Measurements from ENCODE around the gene MORC3. TPM values are rescaled to one million over a fixed set of nuclear protein-coding genes. Genes with fewer than 3 reads are reported as not detected.
A peak's percentile ranks its signal among the peaks of the same experiment; 100 is the strongest.

Gene MORC3
- total and polyA plus RNA-seq, 2 donors (not counting 1 experiment from before 2014, with no cell fraction given), result 24.4 to 51.7 TPM

DNA sequence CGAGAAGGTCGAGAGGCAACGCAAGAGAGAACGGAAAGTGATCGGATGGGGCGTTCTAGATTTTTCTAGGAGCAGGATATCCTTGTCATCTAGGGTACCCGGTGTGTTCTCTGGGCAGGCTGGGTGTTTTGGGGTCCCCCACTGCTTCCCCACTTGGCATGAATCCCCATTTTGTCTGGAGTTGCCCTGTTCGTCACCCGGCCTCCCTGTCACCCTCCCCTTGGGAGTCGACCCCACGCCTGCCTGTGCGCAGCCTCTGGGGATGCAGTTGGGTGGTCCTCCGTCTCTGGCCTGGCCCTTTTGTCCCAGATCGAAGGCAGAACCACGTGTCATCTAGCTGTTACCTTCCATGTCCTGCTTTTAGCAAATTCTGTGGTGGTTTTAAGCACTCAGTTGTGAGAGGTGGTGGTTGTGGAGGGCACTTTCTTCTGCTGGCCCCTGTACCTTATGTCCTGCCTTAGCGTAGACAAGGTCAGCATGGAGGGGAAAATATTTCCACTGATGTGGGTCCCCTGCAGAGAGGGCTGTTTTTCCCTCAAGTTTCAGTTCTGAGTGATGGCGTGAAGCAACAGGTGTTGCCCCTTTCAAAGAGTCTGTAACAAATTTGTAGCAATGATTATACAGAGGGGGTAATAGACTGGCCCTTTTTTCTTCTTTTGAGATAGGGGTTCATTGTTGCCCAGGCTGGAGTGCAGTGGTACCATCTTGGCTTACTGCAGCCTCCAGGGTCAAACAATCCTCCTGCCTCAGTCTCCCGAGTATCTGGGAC lies 100.8 kb downstream of the MORC3 start:
- Histone ChIP-seq H3K27ac (ENCODE audit: insufficient read depth, low read length) (no peak overlapping the region), H3K36me3 (ENCODE audit: control insufficient read depth, insufficient read depth, low read length) (peaks cover 2% of the 10 kb centered on the region), H3K27me3 (ENCODE audit: control insufficient read depth, insufficient read depth, low read length) (no peaks in the 10 kb centered on the region), H3K4me2 (ENCODE audit: extremely low read depth, insufficient read depth, low read length) (no peak overlapping the region), H3K4me1 (ENCODE audit: control insufficient read depth, extremely low read depth, insufficient read depth, low read length) (no peaks in the 10 kb centered on the region), H3K4me3 (replicated peaks in 1 of 4; ENCODE audit: control extremely low read depth in 1 of 4, insufficient read depth in 1 of 4, low read depth in 3 of 4, low read length in 4 of 4) (no peak overlapping the region), H3K79me2 (ENCODE audit: control insufficient read depth, insufficient read depth, low read length) (no peaks in the 10 kb centered on the region), H3K9ac (ENCODE audit: insufficient read depth, low read length) (no peak overlapping the region), H3K9me3 (ENCODE audit: control insufficient read depth, insufficient read depth, low read depth, low read length) (no peaks in the 10 kb centered on the region), H2AFZ (ENCODE audit: low read length) (no peak overlapping the region), H4K20me1 (ENCODE audit: control insufficient read depth, extremely low read depth, insufficient read depth, low read length) (no peaks in the 10 kb centered on the region)
- DNase-seq (ENCODE audit: low read depth in 2 of 2), result no peak
- no peak for TF ChIP-seq EZH2 (IDR thresholded peaks at IDR 0.05; ENCODE audit: low read length, missing control alignments)
- TF ChIP-seq, protein P1, sequence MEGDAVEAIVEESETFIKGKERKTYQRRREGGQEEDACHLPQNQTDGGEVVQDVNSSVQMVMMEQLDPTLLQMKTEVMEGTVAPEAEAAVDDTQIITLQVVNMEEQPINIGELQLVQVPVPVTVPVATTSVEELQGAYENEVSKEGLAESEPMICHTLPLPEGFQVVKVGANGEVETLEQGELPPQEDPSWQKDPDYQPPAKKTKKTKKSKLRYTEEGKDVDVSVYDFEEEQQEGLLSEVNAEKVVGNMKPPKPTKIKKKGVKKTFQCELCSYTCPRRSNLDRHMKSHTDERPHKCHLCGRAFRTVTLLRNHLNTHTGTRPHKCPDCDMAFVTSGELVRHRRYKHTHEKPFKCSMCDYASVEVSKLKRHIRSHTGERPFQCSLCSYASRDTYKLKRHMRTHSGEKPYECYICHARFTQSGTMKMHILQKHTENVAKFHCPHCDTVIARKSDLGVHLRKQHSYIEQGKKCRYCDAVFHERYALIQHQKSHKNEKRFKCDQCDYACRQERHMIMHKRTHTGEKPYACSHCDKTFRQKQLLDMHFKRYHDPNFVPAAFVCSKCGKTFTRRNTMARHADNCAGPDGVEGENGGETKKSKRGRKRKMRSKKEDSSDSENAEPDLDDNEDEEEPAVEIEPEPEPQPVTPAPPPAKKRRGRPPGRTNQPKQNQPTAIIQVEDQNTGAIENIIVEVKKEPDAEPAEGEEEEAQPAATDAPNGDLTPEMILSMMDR (conservative IDR thresholded peaks at IDR 0.05 in 1 of 2, IDR thresholded peaks at IDR 0.05 in 1 of 2; ENCODE audit: low read depth in 1 of 2, low read length in 2 of 2), result no peak

DNA sequence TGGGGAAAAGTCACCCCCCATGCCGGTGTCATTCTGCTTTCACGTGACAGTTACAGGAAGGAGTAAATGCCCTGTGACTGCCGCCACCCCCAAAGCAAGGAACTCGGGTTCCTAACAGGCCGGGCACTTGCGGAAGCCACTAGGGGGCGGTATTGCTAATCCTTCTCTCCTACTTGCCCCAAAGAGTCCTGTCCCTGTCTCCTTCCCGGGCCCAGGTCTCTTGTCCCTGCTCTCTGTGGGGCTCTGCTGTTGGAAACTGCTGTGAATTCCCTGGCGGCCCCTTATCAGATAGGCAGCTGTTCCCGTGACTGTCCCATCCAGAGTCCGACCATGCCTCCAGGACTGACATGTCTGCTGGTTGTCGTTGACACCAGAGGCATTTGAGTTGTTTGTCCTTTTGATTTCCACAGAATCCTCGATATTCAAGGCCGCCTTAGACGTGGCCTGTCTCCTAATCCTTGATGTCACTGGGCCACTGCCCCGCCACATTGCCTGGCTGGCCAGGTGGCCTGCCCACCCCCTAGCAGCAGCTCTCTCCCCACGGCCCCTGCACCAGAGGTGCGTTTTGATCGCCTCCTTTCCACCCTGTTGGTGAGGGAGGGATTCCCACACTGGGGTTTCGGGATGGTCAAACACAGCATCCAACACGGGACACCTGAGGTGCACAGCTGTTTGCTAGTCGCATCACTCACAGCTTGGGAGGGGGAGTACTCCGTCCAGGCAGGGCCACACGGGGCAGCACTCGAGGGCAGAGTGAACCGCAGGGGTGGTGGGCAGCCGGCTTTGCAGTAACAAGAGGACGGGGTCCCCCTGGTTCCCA lies 102.5 kb downstream of the MORC3 start:
- Histone ChIP-seq H4K20me1 (ENCODE audit: control insufficient read depth, extremely low read depth, insufficient read depth, low read length) (no peaks in the 10 kb centered on the region), H3K27ac (ENCODE audit: insufficient read depth, low read length) (no peak overlapping the region), H3K27me3 (ENCODE audit: control insufficient read depth, insufficient read depth, low read length) (no peaks in the 10 kb centered on the region), H2AFZ (ENCODE audit: low read length) (no peak overlapping the region), H3K4me3 (replicated peaks in 1 of 4; ENCODE audit: control extremely low read depth in 1 of 4, insufficient read depth in 1 of 4, low read depth in 3 of 4, low read length in 4 of 4) (no peak overlapping the region), H3K36me3 (ENCODE audit: control insufficient read depth, insufficient read depth, low read length) (no peaks in the 10 kb centered on the region), H3K4me2 (ENCODE audit: extremely low read depth, insufficient read depth, low read length) (no peak overlapping the region), H3K79me2 (ENCODE audit: control insufficient read depth, insufficient read depth, low read length) (no peaks in the 10 kb centered on the region), H3K9me3 (ENCODE audit: control insufficient read depth, insufficient read depth, low read depth, low read length) (no peaks in the 10 kb centered on the region), H3K9ac (ENCODE audit: insufficient read depth, low read length) (no peak overlapping the region), H3K4me1 (ENCODE audit: control insufficient read depth, extremely low read depth, insufficient read depth, low read length) (no peaks in the 10 kb centered on the region)
- no peak for TF ChIP-seq EZH2 (IDR thresholded peaks at IDR 0.05; ENCODE audit: low read length, missing control alignments)
- TF ChIP-seq, protein P1 (conservative IDR thresholded peaks at IDR 0.05 in 1 of 2, IDR thresholded peaks at IDR 0.05 in 1 of 2; ENCODE audit: low read depth in 1 of 2, low read length in 2 of 2), result peak; percentile 65 to 84
- peak; percentile 61 to 63 for DNase-seq (ENCODE audit: low read depth in 2 of 2)

DNA sequence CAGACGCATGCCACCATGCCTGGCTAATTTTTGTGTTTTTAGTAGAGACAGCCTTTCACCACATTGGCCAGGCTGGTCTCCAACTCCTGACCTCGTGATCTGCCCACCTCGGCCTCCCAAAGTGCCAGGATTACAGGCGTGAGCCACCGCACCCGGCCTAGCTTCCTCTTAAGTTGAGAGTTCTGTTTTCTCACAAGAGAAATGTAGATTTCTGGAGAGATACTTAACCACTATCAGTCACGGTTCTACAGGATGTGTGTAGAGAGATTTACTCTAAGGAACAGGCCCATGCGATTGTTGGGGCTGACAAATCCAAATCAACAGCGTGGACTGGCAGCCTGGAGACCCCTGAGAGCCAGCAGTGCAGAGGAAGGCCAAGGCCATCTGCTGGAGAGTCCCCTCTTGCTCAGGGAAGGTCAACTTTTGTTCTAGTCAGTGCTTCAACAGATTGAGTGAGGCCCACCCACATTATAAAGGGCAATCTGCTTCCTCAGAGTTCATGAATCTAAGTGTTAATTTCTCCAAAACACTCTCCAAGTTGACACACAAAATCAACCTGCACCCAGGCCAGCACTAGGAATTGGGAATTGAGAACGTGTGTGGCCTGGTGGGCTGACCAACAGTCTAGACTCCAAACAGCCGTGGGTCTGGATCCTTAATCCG lies 103.9 kb downstream of the MORC3 start:
- H3K4me3 ChIP-seq (replicated peaks in 1 of 4; ENCODE audit: control extremely low read depth in 1 of 4, insufficient read depth in 1 of 4, low read depth in 3 of 4, low read length in 4 of 4), result no peak overlapping the region
- H3K79me2 ChIP-seq (ENCODE audit: control insufficient read depth, insufficient read depth, low read length), result no peaks in the 10 kb centered on the region
- H3K36me3 ChIP-seq (ENCODE audit: control insufficient read depth, insufficient read depth, low read length), result no peaks in the 10 kb centered on the region
- no peaks in the 10 kb centered on the region for H4K20me1 ChIP-seq (ENCODE audit: control insufficient read depth, extremely low read depth, insufficient read depth, low read length)
- no peak overlapping the region for H2AFZ ChIP-seq (ENCODE audit: low read length)
- TF ChIP-seq, protein P1 (conservative IDR thresholded peaks at IDR 0.05 in 1 of 2, IDR thresholded peaks at IDR 0.05 in 1 of 2; ENCODE audit: low read depth in 1 of 2, low read length in 2 of 2), result no peak
- TF ChIP-seq EZH2 (IDR thresholded peaks at IDR 0.05; ENCODE audit: low read length, missing control alignments), result no peak
- DNase-seq (ENCODE audit: low read depth in 2 of 2), result no peak
- no peaks in the 10 kb centered on the region for H3K4me1 ChIP-seq (ENCODE audit: control insufficient read depth, extremely low read depth, insufficient read depth, low read length)
- H3K9me3 ChIP-seq (ENCODE audit: control insufficient read depth, insufficient read depth, low read depth, low read length), result no peaks in the 10 kb centered on the region
- no peak overlapping the region for H3K9ac ChIP-seq (ENCODE audit: insufficient read depth, low read length)
- H3K27me3 ChIP-seq (ENCODE audit: control insufficient read depth, insufficient read depth, low read length), result no peaks in the 10 kb centered on the region
- H3K27ac ChIP-seq (ENCODE audit: insufficient read depth, low read length), result no peak overlapping the region
- no peak overlapping the region for H3K4me2 ChIP-seq (ENCODE audit: extremely low read depth, insufficient read depth, low read length)
